ENCODE data around the gene MS4A8. TPM values are rescaled to one million over a fixed set of nuclear protein-coding genes. Genes with fewer than 3 reads are reported as not detected.
"Not testable (repeated sequence)": the region's sequence is repeated elsewhere in the genome, so short reads cannot be mapped to it uniquely, and the experiment has no call there.

The MS4A8 gene
- total and polyA plus RNA-seq, 9 donors, result 2.3 to 10.5 (median 6.7) TPM

DNA sequence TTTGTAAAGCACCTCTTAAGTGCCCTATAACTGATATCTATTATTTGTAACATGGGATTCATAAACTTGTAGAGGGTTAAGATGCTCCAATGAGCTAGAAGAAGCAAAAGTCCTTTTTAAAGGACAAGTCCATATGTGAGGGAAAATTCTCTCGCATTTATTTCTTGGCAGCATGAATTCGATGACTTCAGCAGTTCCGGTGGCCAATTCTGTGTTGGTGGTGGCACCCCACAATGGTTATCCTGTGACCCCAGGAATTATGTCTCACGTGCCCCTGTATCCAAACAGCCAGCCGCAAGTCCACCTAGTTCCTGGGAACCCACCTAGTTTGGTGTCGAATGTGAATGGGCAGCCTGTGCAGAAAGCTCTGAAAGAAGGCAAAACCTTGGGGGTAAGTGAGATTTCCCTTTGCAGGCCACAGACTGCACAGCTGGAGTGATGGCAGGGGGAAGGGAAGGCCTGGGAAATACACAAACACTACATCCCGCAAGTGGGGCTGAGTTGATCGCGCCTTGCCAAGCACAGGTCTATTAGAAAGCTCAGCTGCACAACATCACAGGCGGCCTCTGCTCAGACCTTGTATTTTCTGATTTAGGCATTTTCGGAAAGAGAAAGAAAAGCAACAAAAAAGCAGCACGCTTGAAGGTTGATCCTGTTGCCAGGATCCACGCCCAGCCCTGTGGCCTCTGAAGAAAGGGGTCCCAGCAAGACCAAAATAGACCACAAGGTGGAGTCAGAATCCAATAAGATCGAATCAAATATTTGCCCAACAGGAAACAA lies 1.5 kb downstream of the MS4A8 start:
- H3K4me3 ChIP-seq (ENCODE audit: low read length), result no peak overlapping the region
- no peaks in the 10 kb centered on the region for H3K36me3 ChIP-seq (ENCODE audit: control insufficient read depth, insufficient read depth, low read length)
- H3K27ac ChIP-seq (ENCODE audit: low read length), result peak overlapping the region; percentile 48
- H3K9me3 ChIP-seq (replicated peaks; ENCODE audit: control insufficient read depth, low read depth, low read length), result no peaks in the 10 kb centered on the region
- peaks cover 13% of the 10 kb centered on the region for H3K4me1 ChIP-seq (ENCODE audit: control insufficient read depth, insufficient read depth, low read length)
- peak; percentile 79 for DNase-seq
- H3K27me3 ChIP-seq (ENCODE audit: control insufficient read depth, insufficient read depth, low read length), result no peaks in the 10 kb centered on the region
- WGBS (ENCODE audit: insufficient coverage), result 63% methylated on average over 10 of the region's 14 CpGs

DNA sequence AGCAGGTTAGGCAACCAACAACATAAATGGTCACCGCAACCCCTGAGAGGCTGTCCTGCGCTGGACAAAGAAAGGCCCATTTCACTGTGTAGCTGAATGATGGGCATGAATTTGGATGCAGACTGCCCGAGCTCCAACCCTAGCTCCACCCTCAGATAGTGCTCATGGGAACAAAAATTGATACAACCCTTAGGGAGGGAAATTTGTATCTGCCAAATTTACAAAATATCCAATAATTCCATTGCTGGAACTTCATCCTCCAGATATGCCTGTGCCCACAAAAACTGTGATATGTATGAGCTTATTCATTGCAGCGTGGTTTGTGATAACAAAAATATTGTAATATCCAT lies 2.0 kb downstream of the MS4A8 start:
- no peak for DNase-seq

DNA sequence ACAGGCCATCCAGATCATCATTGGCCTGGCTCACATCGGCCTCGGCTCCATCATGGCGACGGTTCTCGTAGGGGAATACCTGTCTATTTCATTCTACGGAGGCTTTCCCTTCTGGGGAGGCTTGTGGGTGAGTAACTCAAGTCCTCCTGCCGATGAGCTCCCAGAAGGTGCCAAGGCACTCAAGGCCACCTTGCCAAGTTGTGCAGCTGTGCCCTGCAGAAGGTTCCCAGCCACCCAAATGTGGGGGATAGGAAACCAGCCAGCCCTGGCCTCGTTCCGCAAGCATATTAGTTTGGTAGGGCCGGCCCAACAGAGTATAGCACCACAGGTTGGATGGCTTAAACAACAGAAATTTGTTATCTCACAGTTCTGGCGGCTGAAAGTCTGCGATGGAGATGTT lies 4.0 kb downstream of the MS4A8 start:
- H3K27ac ChIP-seq (ENCODE audit: low read length), result no peak overlapping the region
- no peaks in the 10 kb centered on the region for H3K27me3 ChIP-seq (ENCODE audit: control insufficient read depth, insufficient read depth, low read length)
- no peak for DNase-seq
- H3K9me3 ChIP-seq (replicated peaks; ENCODE audit: control insufficient read depth, low read depth, low read length), result no peaks in the 10 kb centered on the region
- H3K36me3 ChIP-seq (ENCODE audit: control insufficient read depth, insufficient read depth, low read length), result no peaks in the 10 kb centered on the region
- peaks cover 13% of the 10 kb centered on the region for H3K4me1 ChIP-seq (ENCODE audit: control insufficient read depth, insufficient read depth, low read length)
- WGBS (ENCODE audit: insufficient coverage), result 63% methylated on average over 6 of the region's 12 CpGs
- H3K4me3 ChIP-seq (ENCODE audit: low read length), result no peak overlapping the region

More for the DNA sequence above, 2.0 kb downstream of the MS4A8 start:
- Histone ChIP-seq H3K27ac (ENCODE audit: low read length) (peak overlapping the region; percentile 13), H3K4me1 (ENCODE audit: control insufficient read depth, insufficient read depth, low read length) (peaks cover 13% of the 10 kb centered on the region), H3K9me3 (replicated peaks; ENCODE audit: control insufficient read depth, low read depth, low read length) (no peaks in the 10 kb centered on the region), H3K36me3 (ENCODE audit: control insufficient read depth, insufficient read depth, low read length) (no peaks in the 10 kb centered on the region), H3K4me3 (ENCODE audit: low read length) (no peak overlapping the region), H3K27me3 (ENCODE audit: control insufficient read depth, insufficient read depth, low read length) (no peaks in the 10 kb centered on the region)
- no CpG with 5 or more reads among the region's 4 CpGs for WGBS (ENCODE audit: insufficient coverage)

DNA sequence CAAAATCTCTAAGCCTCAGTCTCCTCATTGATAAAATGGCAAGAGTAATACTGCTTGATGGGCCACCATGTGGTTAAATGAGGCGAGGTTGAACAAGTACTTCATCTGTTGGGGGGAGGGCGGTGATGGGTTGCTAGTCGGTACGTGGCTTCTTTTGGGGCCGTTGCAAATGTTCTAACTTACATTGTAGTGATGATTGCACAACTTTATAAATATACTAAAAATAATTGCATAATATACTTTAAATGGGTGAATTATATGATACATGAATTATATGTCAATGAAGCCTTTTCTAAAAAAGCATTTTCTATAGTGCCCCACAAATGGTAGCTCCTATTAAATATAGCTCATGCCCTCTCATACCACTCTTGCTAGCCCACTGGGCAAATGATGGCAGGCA lies 6.5 kb downstream of the MS4A8 start:
- DNase-seq, result no peak
- WGBS (ENCODE audit: insufficient coverage), result no CpG with 5 or more reads among the region's 5 CpGs
- no peak overlapping the region for H3K27ac ChIP-seq (ENCODE audit: low read length)

DNA sequence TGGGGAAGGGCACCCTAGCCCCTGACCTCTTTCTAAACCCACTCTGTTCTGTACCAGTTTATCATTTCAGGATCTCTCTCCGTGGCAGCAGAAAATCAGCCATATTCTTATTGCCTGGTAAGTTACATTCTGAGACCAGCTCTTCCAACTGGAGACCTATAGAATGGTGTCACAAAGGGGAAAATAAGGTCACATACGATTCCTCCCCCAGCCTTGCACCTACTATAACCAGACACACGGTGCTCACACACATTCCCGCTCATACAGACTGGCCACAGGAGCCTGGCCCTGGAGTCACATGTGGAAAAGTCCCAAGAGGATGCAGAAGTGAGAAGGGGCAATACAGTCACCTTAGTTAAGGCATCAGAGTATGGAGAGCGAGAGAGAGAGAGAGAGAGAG lies 7.5 kb downstream of the MS4A8 start:
- Histone ChIP-seq H3K9me3 (replicated peaks; ENCODE audit: control insufficient read depth, low read depth, low read length) (no peaks in the 10 kb centered on the region), H3K4me1 (ENCODE audit: control insufficient read depth, insufficient read depth, low read length) (no peaks in the 10 kb centered on the region), H3K27ac (ENCODE audit: low read length) (no peak overlapping the region), H3K36me3 (ENCODE audit: control insufficient read depth, insufficient read depth, low read length) (no peaks in the 10 kb centered on the region), H3K27me3 (ENCODE audit: control insufficient read depth, insufficient read depth, low read length) (no peaks in the 10 kb centered on the region), H3K4me3 (ENCODE audit: low read length) (no peak overlapping the region)
- WGBS (ENCODE audit: insufficient coverage), result 70% methylated on average over 1 of the region's 5 CpGs
- no peak for DNase-seq

More for the DNA sequence above, 6.5 kb downstream of the MS4A8 start:
- peaks cover 6% of the 10 kb centered on the region for H3K4me1 ChIP-seq (ENCODE audit: control insufficient read depth, insufficient read depth, low read length)
- H3K4me3 ChIP-seq (ENCODE audit: low read length), result no peak overlapping the region
- no peaks in the 10 kb centered on the region for H3K27me3 ChIP-seq (ENCODE audit: control insufficient read depth, insufficient read depth, low read length)
- H3K9me3 ChIP-seq (replicated peaks; ENCODE audit: control insufficient read depth, low read depth, low read length), result no peaks in the 10 kb centered on the region
- no peaks in the 10 kb centered on the region for H3K36me3 ChIP-seq (ENCODE audit: control insufficient read depth, insufficient read depth, low read length)

DNA sequence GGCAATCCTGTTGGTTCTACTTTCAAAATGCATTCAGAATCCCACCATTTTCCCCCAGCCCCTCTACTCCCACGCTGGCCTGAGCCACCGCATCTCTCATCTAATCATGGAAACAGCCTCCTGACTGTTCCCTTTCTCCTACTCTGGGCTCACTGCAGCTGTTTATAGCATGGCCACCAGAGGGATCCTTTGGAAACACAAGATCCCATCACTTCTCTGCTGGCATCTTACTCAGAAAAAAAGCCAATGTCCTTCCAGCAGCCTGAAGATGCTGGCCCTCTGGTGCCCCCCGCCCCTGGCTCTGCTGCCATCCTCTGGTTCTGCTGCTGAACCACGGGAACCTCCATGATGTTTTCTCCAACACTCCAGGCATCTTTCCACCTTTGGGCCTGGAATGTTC lies 11.1 kb downstream of the MS4A8 start:
- DNase-seq, result no peak
- Histone ChIP-seq H3K4me1 (ENCODE audit: control insufficient read depth, insufficient read depth, low read length) (no peaks in the 10 kb centered on the region), H3K9me3 (replicated peaks; ENCODE audit: control insufficient read depth, low read depth, low read length) (no peaks in the 10 kb centered on the region), H3K4me3 (ENCODE audit: low read length) (no peak overlapping the region), H3K27me3 (ENCODE audit: control insufficient read depth, insufficient read depth, low read length) (no peaks in the 10 kb centered on the region), H3K36me3 (ENCODE audit: control insufficient read depth, insufficient read depth, low read length) (no peaks in the 10 kb centered on the region), H3K27ac (ENCODE audit: low read length) (no peak overlapping the region)
- 62% methylated on average over 4 of the region's 4 CpGs for WGBS (ENCODE audit: insufficient coverage)

DNA sequence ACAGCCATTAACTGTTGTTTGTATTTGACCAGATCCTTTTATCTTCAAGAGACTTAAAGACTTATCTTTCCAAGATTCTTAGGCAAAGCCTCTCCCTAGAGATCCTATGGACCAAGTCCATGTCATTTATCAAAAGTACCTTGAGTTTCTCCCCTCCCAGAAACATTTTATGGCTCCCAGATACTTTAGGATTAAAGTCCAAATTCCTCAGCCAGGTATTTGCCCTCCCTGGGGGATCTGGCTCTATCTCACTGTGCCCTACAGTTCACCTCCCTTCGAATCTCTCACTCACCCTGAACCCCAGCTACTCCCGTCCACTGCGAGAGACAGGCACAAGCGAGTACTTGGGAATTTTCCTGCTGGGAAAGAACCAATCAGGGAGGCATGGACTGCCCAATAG lies 11.9 kb downstream of the MS4A8 start:
- no peaks in the 10 kb centered on the region for H3K27me3 ChIP-seq (ENCODE audit: control insufficient read depth, insufficient read depth, low read length)
- no peaks in the 10 kb centered on the region for H3K4me1 ChIP-seq (ENCODE audit: control insufficient read depth, insufficient read depth, low read length)
- no peak overlapping the region for H3K27ac ChIP-seq (ENCODE audit: low read length)
- H3K9me3 ChIP-seq (replicated peaks; ENCODE audit: control insufficient read depth, low read depth, low read length), result no peaks in the 10 kb centered on the region
- no CpG with 5 or more reads among the region's 4 CpGs for WGBS (ENCODE audit: insufficient coverage)
- no peaks in the 10 kb centered on the region for H3K36me3 ChIP-seq (ENCODE audit: control insufficient read depth, insufficient read depth, low read length)
- no peak for DNase-seq
- no peak overlapping the region for H3K4me3 ChIP-seq (ENCODE audit: low read length)

DNA sequence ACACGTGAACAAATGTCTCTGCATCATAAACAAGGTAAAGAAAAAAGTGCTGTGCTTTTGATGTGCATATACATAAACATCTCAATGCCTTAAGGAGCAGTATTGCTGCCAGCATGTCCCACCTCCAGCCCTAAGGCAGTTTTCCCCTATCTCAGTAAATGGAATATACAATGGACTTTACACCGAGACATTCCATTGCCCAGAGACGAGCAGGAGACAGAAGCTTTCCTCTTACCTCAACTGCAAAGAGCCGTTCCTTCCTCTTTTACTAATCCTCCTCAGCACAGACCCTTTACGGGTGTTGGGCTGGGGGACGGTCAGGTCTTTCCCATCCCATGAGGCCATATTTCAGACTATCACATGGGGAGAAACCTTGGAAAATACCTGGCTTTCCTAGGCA lies 14.0 kb downstream of the MS4A8 start:
- not testable (repeated sequence) for H3K27me3 ChIP-seq (ENCODE audit: control insufficient read depth, insufficient read depth, low read length); H3K9me3 ChIP-seq (replicated peaks; ENCODE audit: control insufficient read depth, low read depth, low read length); H3K4me1 ChIP-seq (ENCODE audit: control insufficient read depth, insufficient read depth, low read length); H3K36me3 ChIP-seq (ENCODE audit: control insufficient read depth, insufficient read depth, low read length); H3K27ac ChIP-seq (ENCODE audit: low read length); H3K4me3 ChIP-seq (ENCODE audit: low read length); DNase-seq
- WGBS (ENCODE audit: insufficient coverage), result 65% methylated on average over 3 of the region's 6 CpGs

DNA sequence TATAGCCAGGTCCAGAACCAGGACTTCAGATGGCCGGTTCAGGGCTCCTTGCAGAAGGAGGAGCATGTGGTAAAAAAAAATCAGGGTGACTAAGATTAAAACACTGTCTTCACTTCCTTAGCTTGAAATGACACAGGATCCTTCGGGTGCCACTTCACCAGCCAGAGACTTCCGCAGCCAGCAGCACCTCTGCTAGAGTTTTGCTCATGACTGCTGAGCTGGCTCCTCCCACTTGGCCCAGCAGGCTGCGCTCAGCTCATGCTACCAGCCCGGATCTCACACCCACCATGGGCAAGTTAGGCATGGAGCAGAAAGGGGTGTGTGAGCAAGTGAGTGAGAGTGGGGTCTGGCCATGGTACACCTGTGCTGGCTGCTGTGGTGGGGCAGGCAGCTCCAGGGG lies 18.5 kb downstream of the MS4A8 start:
- no peaks in the 10 kb centered on the region for H3K27me3 ChIP-seq (ENCODE audit: control insufficient read depth, insufficient read depth, low read length)
- H3K4me1 ChIP-seq (ENCODE audit: control insufficient read depth, insufficient read depth, low read length), result no peaks in the 10 kb centered on the region
- no peak overlapping the region for H3K27ac ChIP-seq (ENCODE audit: low read length)
- no peaks in the 10 kb centered on the region for H3K36me3 ChIP-seq (ENCODE audit: control insufficient read depth, insufficient read depth, low read length)
- DNase-seq, result no peak
- H3K4me3 ChIP-seq (ENCODE audit: low read length), result no peak overlapping the region
- WGBS (ENCODE audit: insufficient coverage), result 97% methylated on average over 4 of the region's 5 CpGs
- no peaks in the 10 kb centered on the region for H3K9me3 ChIP-seq (replicated peaks; ENCODE audit: control insufficient read depth, low read depth, low read length)

DNA sequence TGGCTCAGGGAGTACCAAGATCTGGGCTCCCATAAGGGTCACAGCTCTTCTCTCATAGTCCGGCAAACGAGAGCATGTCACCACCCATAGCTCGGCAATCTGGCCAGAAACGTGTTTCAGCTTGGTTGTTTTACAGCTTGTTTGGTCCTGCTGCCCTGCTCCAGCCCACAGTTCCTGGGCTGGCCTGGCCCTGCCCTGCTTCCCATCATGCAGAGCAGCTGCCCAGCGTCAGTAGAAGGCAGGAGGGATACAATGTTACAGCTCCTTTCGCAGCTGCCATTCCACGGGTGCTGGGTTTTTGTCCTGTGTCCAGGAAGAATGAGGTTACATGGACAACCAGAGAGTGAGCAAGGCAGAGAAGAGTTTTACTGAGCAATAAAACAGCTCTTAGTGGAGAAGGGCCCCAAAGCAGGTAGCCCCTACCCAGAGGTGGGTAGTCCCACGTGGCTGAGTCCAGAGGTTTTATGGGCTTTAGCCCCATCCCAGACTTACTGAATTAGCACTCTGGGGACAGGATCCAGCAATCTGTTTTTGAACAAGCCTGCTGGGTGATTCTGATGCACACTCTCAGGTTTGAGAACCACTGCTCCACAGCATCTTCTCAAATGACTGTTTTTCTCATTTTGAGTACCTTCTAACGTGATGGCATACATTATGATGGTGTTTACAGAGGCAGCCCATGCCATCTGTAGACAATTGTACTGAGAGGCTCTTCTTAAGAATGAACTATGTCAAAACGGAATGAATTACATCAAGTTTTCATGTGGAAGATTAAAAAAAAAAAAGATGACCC lies 19.3 kb downstream of the MS4A8 start:
- Histone ChIP-seq H3K36me3 (ENCODE audit: control insufficient read depth, insufficient read depth, low read length) (no peaks in the 10 kb centered on the region), H3K9me3 (replicated peaks; ENCODE audit: control insufficient read depth, low read depth, low read length) (no peaks in the 10 kb centered on the region), H3K27me3 (ENCODE audit: control insufficient read depth, insufficient read depth, low read length) (no peaks in the 10 kb centered on the region), H3K4me3 (ENCODE audit: low read length) (no peak overlapping the region), H3K27ac (ENCODE audit: low read length) (no peak overlapping the region), H3K4me1 (ENCODE audit: control insufficient read depth, insufficient read depth, low read length) (no peaks in the 10 kb centered on the region)
- 71% methylated on average over 6 of the region's 10 CpGs for WGBS (ENCODE audit: insufficient coverage)
- DNase-seq, result no peak
